Panc1 (cell line): ENCODE measurements around the gene ANKRD30BL.
"Not testable (repeated sequence)": the region's sequence is repeated elsewhere in the genome, so short reads cannot be mapped to it uniquely, and the experiment has no call there.

Source experiments
- POLR2AphosphoS5 ChIP-seq: IDR thresholded peaks from 2 replicates; pipeline ENCODE4 v1.6.1; 2012; ENCODE audit warnings: mild to moderate bottlenecking, low read depth, low read length, moderate library complexity
- REST ChIP-seq, 2 experiments: IDR thresholded peaks; 2 replicates each; pipeline ENCODE4 v1.6.1; 2011 to 2012; ENCODE audit warnings: low read depth in 2 of 2, control low read depth in 1 of 2, low read length in 1 of 2, mild to moderate bottlenecking in 1 of 2, moderate library complexity in 1 of 2; ENCODE audit not compliant: insufficient read depth in 1 of 2
- SIN3A ChIP-seq: IDR thresholded peaks from 2 replicates; pipeline ENCODE4 v1.6.1; 2012; ENCODE audit warnings: low read depth, mild to moderate bottlenecking, low read length, moderate library complexity, borderline replicate concordance; ENCODE audit not compliant: insufficient read depth
- TCF7L2 ChIP-seq: IDR thresholded peaks from 2 replicates; pipeline ENCODE4 v1.6.1; 2011; ENCODE audit warnings: mild to moderate bottlenecking, low read depth, low read length, inconsistent platforms
- TF ChIP-seq, protein P1 (sequence below): fragments of 450-650 bp; IDR thresholded peaks from 2 replicates; pipeline ENCODE4 v1.5.1; 2017; ENCODE audit warnings: mild to moderate bottlenecking

DNA sequence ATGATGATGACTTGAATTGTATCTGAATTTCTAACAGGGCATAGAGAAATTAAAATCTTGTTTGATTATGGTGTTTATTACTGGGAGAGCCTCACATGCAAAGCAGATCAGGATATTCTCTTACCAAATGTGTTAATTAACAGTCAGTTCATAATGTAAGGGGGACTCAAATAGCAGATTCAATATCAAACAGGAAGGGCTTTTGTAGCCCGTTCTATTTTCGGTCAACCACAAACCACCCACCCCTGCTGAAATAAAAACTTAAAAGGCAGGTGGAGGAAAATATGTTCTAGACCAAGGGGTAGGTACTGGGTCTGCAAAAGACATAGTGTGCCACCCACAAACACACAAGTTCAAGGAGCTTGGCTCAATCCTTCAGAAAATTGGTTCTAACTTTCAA lies 41.1 kb upstream of the ANKRD30BL start:
- TF ChIP-seq, protein P1, sequence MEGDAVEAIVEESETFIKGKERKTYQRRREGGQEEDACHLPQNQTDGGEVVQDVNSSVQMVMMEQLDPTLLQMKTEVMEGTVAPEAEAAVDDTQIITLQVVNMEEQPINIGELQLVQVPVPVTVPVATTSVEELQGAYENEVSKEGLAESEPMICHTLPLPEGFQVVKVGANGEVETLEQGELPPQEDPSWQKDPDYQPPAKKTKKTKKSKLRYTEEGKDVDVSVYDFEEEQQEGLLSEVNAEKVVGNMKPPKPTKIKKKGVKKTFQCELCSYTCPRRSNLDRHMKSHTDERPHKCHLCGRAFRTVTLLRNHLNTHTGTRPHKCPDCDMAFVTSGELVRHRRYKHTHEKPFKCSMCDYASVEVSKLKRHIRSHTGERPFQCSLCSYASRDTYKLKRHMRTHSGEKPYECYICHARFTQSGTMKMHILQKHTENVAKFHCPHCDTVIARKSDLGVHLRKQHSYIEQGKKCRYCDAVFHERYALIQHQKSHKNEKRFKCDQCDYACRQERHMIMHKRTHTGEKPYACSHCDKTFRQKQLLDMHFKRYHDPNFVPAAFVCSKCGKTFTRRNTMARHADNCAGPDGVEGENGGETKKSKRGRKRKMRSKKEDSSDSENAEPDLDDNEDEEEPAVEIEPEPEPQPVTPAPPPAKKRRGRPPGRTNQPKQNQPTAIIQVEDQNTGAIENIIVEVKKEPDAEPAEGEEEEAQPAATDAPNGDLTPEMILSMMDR = not testable (repeated sequence)
- not testable (repeated sequence) for TF ChIP-seq POLR2AphosphoS5; TCF7L2; SIN3A; REST (IDR thresholded peaks at IDR 0.05; ENCODE audit: insufficient read depth in 1 of 2, low read depth in 2 of 2, low read length in 1 of 2)
